K562 (cell line): ENCODE data around the gene PCDH9. TPM values are rescaled to one million over a fixed set of nuclear protein-coding genes. Genes with fewer than 3 reads are reported as not detected.
A peak's percentile ranks its signal among the peaks of the same experiment; 100 is the strongest.

Source experiments
- ATAC-seq: fragments of 200-7000 bp; cut with Tn5 transposase; 3 replicates; pipeline ENCODE4 v1.9.1; 2020; ENCODE audit warnings: moderate library complexity
- BruUV-seq: library from RNA; stranded (reverse); fragments of 400-500 nt; replicated peaks from 2 replicates; lab custom pipeline; 2021; lab: Mats Ljungman, UMichigan
- CTCF ChIA-PET: fragments of 300-600 bp; formaldehyde crosslinking; extraction: SDS; loops from one replicate; lab custom pipeline; 2021; ENCODE audit warnings: low intra/inter-chr PET ratio; lab: Yijun Ruan, JAX
- POLR2A ChIA-PET: fragments of 300-600, 350-650 bp; sonication (Branson Sonifier 250); formaldehyde crosslinking; extraction: SDS; loops from one replicate; lab custom pipeline; 2021; ENCODE audit warnings: antibody characterized with exemption, inconsistent platforms; lab: Yijun Ruan, JAX
- DNase-seq, 4 experiments: peaks; one replicate each; pipeline versions ENCODE4 v3.0.0 to v3.0.0-alpha.2; 2011 to 2018; ENCODE audit warnings: low spot score in 3 of 4, mixed read lengths in 3 of 4; ENCODE audit errors: extremely low read depth in 1 of 4
- FAIRE-seq: peaks from 2 replicates; lab custom pipeline; 2011; peaks lifted over from hg19 to GRCh38; lab: Jason Lieb, UNC
- H2AFZ ChIP-seq: 2 replicates; pipeline ENCODE4 v1.6.0; 2011; ENCODE audit warnings: low read depth, low read length, control low read depth, inconsistent platforms
- H3K27ac ChIP-seq: fragments of 200-600 bp; 3 replicates; pipeline ENCODE4 v1.8.0; 2011; ENCODE audit warnings: low read depth, mild to moderate bottlenecking, control low read depth, inconsistent platforms, low read length, moderate library complexity, mixed read lengths; ENCODE audit errors: extremely low read depth
- H3K27me3 ChIP-seq, 2 experiments: fragments of 300-600 bp in 1 of 2; 2 replicates in 1 of 2; 3 replicates in 1 of 2; pipeline versions ENCODE4 v1.6.0 to v1.8.0; 2011; ENCODE audit warnings: inconsistent platforms in 2 of 2, low read length in 2 of 2, mild to moderate bottlenecking in 1 of 2, mixed read lengths in 1 of 2, moderate library complexity in 1 of 2; ENCODE audit not compliant: control insufficient read depth in 2 of 2, insufficient read depth in 2 of 2
- H3K36me3 ChIP-seq: fragments of 300-600 bp; 3 replicates; pipeline ENCODE4 v1.8.0; 2011; ENCODE audit warnings: mild to moderate bottlenecking, low read length, inconsistent platforms; ENCODE audit not compliant: control insufficient read depth, insufficient read depth
- H3K4me1 ChIP-seq, 2 experiments: fragments of 200-600 bp in 1 of 2; replicated peaks in 1 of 2; 2 replicates in 1 of 2; 3 replicates in 1 of 2; pipeline versions ENCODE4 v1.5.1 to v1.8.0; 2011; ENCODE audit warnings: inconsistent platforms in 2 of 2, low read length in 2 of 2, mild to moderate bottlenecking in 1 of 2, mixed read lengths in 1 of 2, moderate library complexity in 1 of 2; ENCODE audit not compliant: control insufficient read depth in 2 of 2, insufficient read depth in 2 of 2
- H3K4me2 ChIP-seq: 2 replicates; pipeline ENCODE4 v1.6.1; 2011; ENCODE audit warnings: low read length, control low read depth, inconsistent platforms, mixed read lengths; ENCODE audit not compliant: insufficient read depth
- H3K4me3 ChIP-seq: fragments of 200-600 bp; sonication (generic), shearing (Covaris generic); 2 replicates; pipeline ENCODE4 v1.5.1; 2016; ENCODE audit warnings: control low read depth, inconsistent platforms
- H3K79me2 ChIP-seq: fragments of 200-600 bp; 3 replicates; pipeline ENCODE4 v1.8.0; 2011; ENCODE audit warnings: low read length, inconsistent platforms; ENCODE audit not compliant: control insufficient read depth, insufficient read depth
- H3K9ac ChIP-seq, 2 experiments: 2 replicates each; pipeline versions ENCODE4 v1.6.0 to v1.6.1; 2011; ENCODE audit warnings: low read depth in 2 of 2, low read length in 2 of 2, control low read depth in 1 of 2, inconsistent platforms in 1 of 2, mild to moderate bottlenecking in 1 of 2, mixed read lengths in 1 of 2; ENCODE audit not compliant: insufficient read depth in 1 of 2
- H3K9me1 ChIP-seq: one replicate; pipeline ENCODE4 v1.6.0; 2011; ENCODE audit warnings: inconsistent platforms, mild to moderate bottlenecking, low read length, moderate library complexity; ENCODE audit not compliant: control insufficient read depth, insufficient read depth
- H3K9me3 ChIP-seq: replicated peaks from 2 replicates; pipeline ENCODE4 v1.5.1; 2011; ENCODE audit warnings: low read depth, low read length, inconsistent platforms; ENCODE audit not compliant: control insufficient read depth, insufficient read depth
- H4K20me1 ChIP-seq: replicated peaks from 2 replicates; pipeline ENCODE4 v1.6.1; 2011; ENCODE audit warnings: low read length, inconsistent platforms, mixed read lengths; ENCODE audit not compliant: control insufficient read depth, insufficient read depth
- CBX1 ChIP-seq: sonication (generic); IDR thresholded peaks from 2 replicates; pipeline ENCODE4 v1.6.1; 2016; ENCODE audit warnings: antibody characterized with exemption, low read depth, mild to moderate bottlenecking
- HINFP ChIP-seq: fragments of 450-650 bp; conservative IDR thresholded peaks from 2 replicates; pipeline ENCODE4 v1.6.1; 2016; ENCODE audit warnings: missing genetic modification characterization, low read depth, mild to moderate bottlenecking, control low read depth, missing compliant biosample characterization
- SREBF2 ChIP-seq: sonication (generic); formaldehyde crosslinking; IDR thresholded peaks from 2 replicates; pipeline ENCODE4 v1.4.0; 2020; ENCODE audit warnings: mild to moderate bottlenecking, missing genetic modification reagents
- ZBTB17 ChIP-seq: fragments of 450-650 bp; formaldehyde crosslinking; IDR thresholded peaks from 2 replicates; pipeline ENCODE4 v1.4.0; 2020; ENCODE audit warnings: mild to moderate bottlenecking
- ZBTB5 ChIP-seq: fragments of 450-650 bp; IDR thresholded peaks from 2 replicates; pipeline ENCODE4 v1.6.1; 2017; ENCODE audit warnings: antibody characterized with exemption
- WGBS: fragments of 100-300 bp; shearing (Covaris generic); methylation state at CpG from one replicate; pipeline ENCODE4 v1.1.6; 2016; ENCODE audit warnings: low coverage, mixed read lengths; ENCODE audit not compliant: insufficient coverage; ENCODE audit errors: missing lambda C conversion rate; 5-methylcytosine and 5-hydroxymethylcytosine counted together
- in situ Hi-C: fragments of 300-500 bp; cut with MboI; formaldehyde crosslinking; loops from 4 replicates; pipeline ENCODE4 v1.15.0; 2018; ENCODE audit warnings: inconsistent platforms, mixed read lengths
- intact Hi-C: fragments of 100-400 bp; cut with micrococcal nuclease; formaldehyde crosslinking; loops from 2 replicates; pipeline ENCODE4 v1.14.2; 2022
- polyA plus RNA-seq, 8 experiments: library from polyadenylated mRNA; depleted of rRNA in 4 of 8; stranded (reverse) in 5 of 8; unstranded in 3 of 8; fragments of >200 nt; fragmentation: Nextera tagmentation in 2 of 8; fragmentation: Illumina TruSeq in 1 of 8; extraction: Ambion mirVana in 2 of 8; extraction: Trizol in 1 of 8; gene quantifications; 2 replicates each; pipeline versions ENCODE4 v1.2.1 to v1.2.3, GENCODE V29; 2011 to 2014; ENCODE audit warnings: inconsistent platforms in 1 of 8, missing spikeins in 1 of 8
- total RNA-seq, 7 experiments: library from RNA; depleted of rRNA in 6 of 7; stranded (reverse); fragments of >200 nt in 6 of 7; fragmentation: Illumina TruSeq in 2 of 7; extraction: Trizol in 2 of 7; gene quantifications; 2 replicates each; pipeline versions ENCODE4 v1.2.1 to v1.2.3, GENCODE V29; 2011 to 2021; ENCODE audit warnings: low replicate concordance in 1 of 7

The PCDH9 gene
- total and polyA plus RNA-seq, 9 of the 15 experiments (the other 6 are each of a cell fraction or from before 2014, with no cell fraction given), result 1.1 to 6.7 (median 4.9) TPM

GRCh38 chr13:67155898-67156722 lies 74.0 kb downstream of the PCDH9 start:
- Histone ChIP-seq H3K9me1 (no peaks in the 10 kb centered on the region), H2AFZ (peak overlapping the region; percentile 90), H3K27ac (no peak overlapping the region), H3K4me2 (peak overlapping the region; percentile 84), H3K27me3 (no peaks in the 10 kb centered on the region), H3K36me3 (no peaks in the 10 kb centered on the region), H3K9ac (peak overlapping the region in 1 of 2 experiments; percentile 81; a peak in 2 of 4 replicates), H3K9me3 (no peaks in the 10 kb centered on the region), H3K4me1 (no peaks in the 10 kb centered on the region; a peak in 1 of 5 replicates), H3K4me3 (peak overlapping the region; percentile 34; the same call in 1 of the 2 replicates), H4K20me1 (no peaks in the 10 kb centered on the region), H3K79me2 (no peaks in the 10 kb centered on the region)
- BruUV-seq, result no TSS peak
- intact Hi-C loops (no loop called here), in situ Hi-C loops (no loop called here)
- POLR2A ChIA-PET, result interaction anchor here (0.7 kb wide), 1 partner anchor 520 kb away, joined by 3 read pairs; no protein-coding TSS in a partner anchor
- FAIRE-seq (peak; percentile 57), DNase-seq (peak in 1 of 4 experiments; percentile 40), ATAC-seq (peak; percentile 91)
- CTCF ChIA-PET, result no interaction called here
- TF ChIP-seq HINFP (tag) (peak; percentile 81), SREBF2 (CRISPR knock-in tag) (no peak), ZBTB5 (peak; percentile 51; the same call in 1 of the 2 replicates), CBX1 (no peak), ZBTB17 (CRISPR knock-in tag) (0 out of 2 replicates have a peak, but pooled peaks have one; percentile 32)
- 5% methylated on average over 23 of the region's 24 CpGs for WGBS
